Urinary bladder (tissue), 4 donors: ENCODE data around the gene PRM3. TPM values are rescaled to one million over a fixed set of nuclear protein-coding genes. Genes with fewer than 3 reads are reported as not detected.
A peak's percentile ranks its signal among the peaks of the same experiment; 100 is the strongest.

Experiments used
- DNase-seq: peaks from one replicate; pipeline ENCODE4 v3.0.0-alpha.2; 2015; ENCODE audit errors: extremely low spot score
- H3K27ac ChIP-seq: one replicate; pipeline ENCODE4 v1.5.1; 2013; ENCODE audit warnings: low read depth, mild to moderate bottlenecking, moderate library complexity
- H3K36me3 ChIP-seq: one replicate; pipeline ENCODE4 v1.6.1; 2013; ENCODE audit warnings: mild to moderate bottlenecking, moderate library complexity; ENCODE audit not compliant: insufficient read depth
- H3K4me1 ChIP-seq: one replicate; pipeline ENCODE4 v1.6.1; 2013; ENCODE audit warnings: mild to moderate bottlenecking, moderate library complexity; ENCODE audit not compliant: insufficient read depth
- H3K4me3 ChIP-seq: one replicate; pipeline ENCODE4 v1.5.1; 2013; ENCODE audit warnings: low read depth, low read length
- WGBS: extraction: QIAGEN DNeasy Blood & Tissue Kit; methylation state at CpG from one replicate; pipeline ENCODE4 v1.1.7; 2013; 5-methylcytosine and 5-hydroxymethylcytosine counted together
- polyA plus RNA-seq: library from polyadenylated mRNA; stranded (reverse); fragments of 200-250 nt; gene quantifications from one replicate; pipeline ENCODE4 v1.2.3, GENCODE V29; 2013
- total RNA-seq: library from RNA; depleted of rRNA; stranded (reverse); fragments of >200 nt; gene quantifications from one replicate; pipeline ENCODE4 v1.2.3, GENCODE V29; 2014
- donor health status: healthy with polysubstance abuse.
- donor health status: healthy.

PRM3 gene
- total and polyA plus RNA-seq, 2 donors = not detected

DNA sequence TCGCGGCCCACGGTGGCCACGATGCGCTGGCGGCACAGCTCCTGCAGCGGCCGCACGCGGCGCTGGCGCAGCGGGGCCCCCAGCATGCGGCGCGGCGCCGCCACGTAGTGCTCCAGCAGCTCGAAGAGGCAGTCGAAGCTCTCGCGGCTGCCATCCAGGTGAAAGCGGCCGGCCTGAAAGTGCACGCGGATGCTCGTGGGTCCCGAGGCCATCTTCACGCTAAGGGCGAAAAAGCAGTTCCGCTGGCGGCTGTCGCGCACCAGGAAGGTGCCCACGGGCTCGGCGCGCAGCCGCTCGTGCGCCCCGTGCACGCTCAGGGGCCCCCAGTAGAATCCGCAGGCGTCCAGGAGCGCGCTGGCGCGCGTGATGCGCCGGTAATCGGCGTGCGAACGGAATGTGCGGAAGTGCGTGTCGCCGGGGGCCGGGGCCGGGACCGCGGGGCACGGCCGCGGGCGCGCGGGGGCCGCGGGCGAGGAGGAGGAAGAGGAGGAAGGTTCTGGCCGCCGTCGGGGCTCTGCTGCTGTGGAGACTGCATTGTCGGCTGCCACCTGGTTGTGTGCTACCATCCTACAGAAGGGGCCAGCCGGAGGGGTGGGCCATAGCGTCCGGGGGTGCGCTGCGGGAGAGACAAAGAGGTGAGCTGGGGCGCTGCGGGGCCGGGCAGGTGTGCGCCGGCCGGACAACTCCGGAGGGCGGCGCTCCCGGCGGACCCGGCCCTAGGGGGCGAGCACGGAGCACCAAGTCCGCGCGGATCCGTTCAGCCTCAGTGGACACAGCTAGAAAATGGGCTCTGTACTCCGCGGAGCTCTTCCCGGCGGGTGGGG, 18.3 kb downstream of the PRM3 start:
- peak overlapping the region; percentile 54 for H3K27ac ChIP-seq
- no peaks in the 10 kb centered on the region for H3K4me1 ChIP-seq
- 1% methylated on average over 105 of the region's 105 CpGs for WGBS
- DNase-seq = no peak
- no peaks in the 10 kb centered on the region for H3K36me3 ChIP-seq
- peak overlapping the region; percentile 80 for H3K4me3 ChIP-seq

DNA sequence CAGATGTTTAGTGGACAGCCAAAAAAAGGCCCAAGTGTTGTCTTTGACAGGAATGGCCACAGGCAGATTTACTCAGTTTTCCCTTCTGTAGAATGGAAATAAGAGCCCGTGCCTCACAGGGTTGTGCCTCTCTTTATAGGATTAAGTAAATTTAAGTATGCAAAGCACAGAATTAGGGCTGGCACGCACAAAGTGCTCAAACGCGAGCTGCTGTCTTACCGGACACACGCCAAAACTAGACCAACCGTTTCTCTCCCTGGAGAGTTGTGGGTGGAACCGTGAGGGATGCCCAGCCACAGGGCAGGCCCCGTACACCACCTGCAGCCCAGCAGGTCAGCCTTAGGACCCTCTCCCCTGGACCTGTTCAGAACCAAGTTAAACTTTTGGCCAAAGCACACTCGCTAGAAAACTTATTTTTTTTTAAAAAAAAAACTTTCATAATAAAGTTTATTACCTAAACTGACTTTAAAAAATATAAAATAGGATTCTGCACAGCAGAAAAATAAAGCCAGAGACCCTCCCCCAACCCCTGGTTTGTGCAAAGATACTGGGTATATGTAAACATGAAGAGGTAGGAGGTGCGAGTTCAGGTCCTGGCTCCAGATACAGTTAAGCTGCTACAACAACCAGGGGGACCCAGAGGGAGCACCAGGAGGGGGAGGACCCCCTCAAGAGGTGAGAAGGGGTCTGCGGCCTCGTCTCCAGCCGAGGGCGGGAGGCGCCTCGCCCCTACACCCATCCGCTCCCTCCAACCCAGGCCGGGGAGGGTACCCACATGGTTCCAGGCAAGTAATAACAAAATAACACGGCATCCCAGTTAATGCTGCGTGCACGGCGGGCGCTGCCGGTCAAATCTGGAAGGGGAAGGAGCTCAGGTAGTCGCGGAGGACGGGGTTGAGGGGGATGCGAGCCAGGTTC, 19.2 kb downstream of the PRM3 start:
- 35% methylated on average over 29 of the region's 29 CpGs for WGBS
- Histone ChIP-seq H3K27ac (peak overlapping the region; percentile 54), H3K4me1 (no peaks in the 10 kb centered on the region), H3K4me3 (peak overlapping the region; percentile 80), H3K36me3 (no peaks in the 10 kb centered on the region)
- DNase-seq = no peak

DNA sequence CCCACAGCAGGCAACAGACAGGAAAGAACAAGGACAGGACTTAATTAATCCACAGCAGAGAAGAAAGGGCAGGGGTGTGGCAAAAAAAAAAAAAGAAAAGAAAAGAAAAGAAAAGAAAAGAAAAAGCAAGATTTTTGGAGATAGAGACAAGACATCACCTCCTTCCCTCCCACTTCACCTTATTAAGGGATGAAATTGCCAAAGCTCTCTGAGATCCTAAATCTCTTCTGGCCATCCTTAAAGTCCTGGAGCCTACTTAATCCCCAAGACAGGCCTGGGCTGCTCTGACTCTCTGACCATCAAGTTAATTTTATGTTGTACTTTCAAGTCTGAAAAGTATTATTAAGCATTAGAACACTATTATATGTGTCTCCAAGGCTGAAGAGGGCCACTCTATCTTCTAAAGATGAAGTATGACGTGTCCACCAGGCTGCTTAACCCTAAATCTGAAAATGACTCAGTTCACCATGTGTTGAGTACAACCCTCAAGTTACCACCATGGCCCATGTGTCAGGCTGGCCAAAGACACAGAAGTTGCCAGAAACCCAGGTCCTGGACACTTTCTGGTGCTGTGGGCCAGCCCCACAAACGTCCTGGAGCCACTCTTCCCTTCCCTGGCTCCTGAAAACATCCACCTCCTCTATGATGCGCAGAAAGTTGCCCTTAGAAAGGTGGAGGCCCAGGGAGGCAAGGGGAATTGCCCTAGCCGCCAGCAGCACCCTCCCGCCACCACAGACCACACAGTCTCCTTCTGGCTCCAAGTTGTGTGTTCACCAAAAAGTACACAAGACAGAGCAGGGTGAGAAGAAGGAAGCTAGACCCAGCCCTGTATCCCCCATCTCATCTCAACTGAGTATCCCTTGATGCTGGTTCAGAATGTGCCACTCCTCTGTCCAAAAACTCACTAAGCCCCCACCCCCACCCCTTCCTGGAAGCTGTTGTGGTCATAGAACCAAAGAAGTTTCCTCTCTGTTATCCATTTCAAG, 20.1 kb downstream of the PRM3 start:
- Histone ChIP-seq H3K36me3 (no peaks in the 10 kb centered on the region), H3K4me1 (no peaks in the 10 kb centered on the region), H3K27ac (no peak overlapping the region), H3K4me3 (peak overlapping the region; percentile 80)
- 71% methylated on average over 5 of the region's 5 CpGs for WGBS
- DNase-seq = no peak

DNA sequence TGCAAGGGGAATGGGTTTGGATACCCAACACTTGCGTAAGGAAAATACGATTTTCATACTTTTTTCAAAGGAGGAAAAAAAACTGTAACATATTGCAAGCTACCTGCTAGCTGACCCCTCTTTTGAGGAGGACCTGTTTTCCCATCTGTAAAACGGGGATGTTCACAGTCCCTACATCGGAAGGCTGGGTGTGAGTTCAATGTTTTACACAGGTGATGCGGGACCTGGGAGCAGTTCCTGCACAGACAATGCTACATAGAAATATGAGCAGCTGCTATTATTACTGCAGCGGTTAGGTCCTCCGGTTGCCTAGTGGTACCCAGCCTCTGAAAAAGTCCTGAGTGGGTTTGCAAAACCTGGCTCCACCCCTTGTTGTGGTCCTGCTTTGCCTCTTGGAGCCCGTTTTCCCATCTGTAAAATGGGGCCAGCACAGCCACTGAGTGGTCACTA, 20.9 kb downstream of the PRM3 start:
- 86% methylated on average over 8 of the region's 8 CpGs for WGBS
- Histone ChIP-seq H3K36me3 (no peaks in the 10 kb centered on the region), H3K4me3 (no peak overlapping the region), H3K4me1 (no peaks in the 10 kb centered on the region), H3K27ac (no peak overlapping the region)
- no peak for DNase-seq

DNA sequence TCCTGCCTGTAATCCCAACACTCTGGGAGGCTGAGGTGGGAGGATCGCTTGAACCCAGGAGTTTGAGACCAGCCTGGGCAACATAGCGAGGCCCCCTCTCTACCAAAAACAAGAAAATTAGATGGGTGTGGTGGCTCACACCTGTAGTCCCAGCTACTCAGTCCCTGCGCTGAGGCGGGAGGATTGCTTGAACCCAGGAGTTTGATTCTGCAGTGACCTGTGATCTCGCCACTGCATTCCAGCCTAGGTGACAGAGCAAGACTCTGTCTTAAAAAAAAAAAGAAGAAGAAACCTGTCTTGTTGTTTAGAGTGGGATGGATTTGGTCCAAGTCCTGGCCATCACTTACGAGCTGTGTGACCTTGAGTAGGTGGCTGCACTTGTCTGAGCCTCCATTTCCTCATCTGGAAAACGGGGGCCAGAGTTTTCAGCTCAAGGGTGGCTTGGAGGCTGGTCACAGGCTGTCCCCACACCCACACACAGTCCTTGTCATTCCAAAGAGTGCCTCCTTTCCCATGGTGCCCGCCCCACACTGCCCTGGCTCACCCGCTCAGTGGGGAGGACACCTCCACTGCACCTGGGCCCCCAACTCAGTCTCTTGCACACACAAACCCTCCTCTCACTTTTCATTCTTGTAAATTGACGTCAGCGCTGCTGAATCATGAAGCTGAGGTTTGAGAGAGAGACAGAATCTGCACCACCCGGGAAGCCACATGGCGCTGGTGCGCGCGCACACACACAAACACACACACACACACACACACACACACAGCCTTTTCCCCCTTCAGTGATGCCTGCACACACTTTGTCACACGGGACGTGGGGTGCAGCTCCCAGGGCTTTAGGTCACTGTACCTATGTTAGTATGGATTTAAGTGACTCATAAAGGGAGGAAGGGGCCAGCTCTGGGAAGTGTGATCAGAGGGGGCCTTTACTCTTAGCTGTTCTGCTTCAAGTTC, 21.6 kb downstream of the PRM3 start:
- WGBS = 76% methylated on average over 18 of the region's 18 CpGs
- Histone ChIP-seq H3K36me3 (no peaks in the 10 kb centered on the region), H3K27ac (no peak overlapping the region), H3K4me1 (no peaks in the 10 kb centered on the region), H3K4me3 (no peak overlapping the region)
- no peak for DNase-seq

DNA sequence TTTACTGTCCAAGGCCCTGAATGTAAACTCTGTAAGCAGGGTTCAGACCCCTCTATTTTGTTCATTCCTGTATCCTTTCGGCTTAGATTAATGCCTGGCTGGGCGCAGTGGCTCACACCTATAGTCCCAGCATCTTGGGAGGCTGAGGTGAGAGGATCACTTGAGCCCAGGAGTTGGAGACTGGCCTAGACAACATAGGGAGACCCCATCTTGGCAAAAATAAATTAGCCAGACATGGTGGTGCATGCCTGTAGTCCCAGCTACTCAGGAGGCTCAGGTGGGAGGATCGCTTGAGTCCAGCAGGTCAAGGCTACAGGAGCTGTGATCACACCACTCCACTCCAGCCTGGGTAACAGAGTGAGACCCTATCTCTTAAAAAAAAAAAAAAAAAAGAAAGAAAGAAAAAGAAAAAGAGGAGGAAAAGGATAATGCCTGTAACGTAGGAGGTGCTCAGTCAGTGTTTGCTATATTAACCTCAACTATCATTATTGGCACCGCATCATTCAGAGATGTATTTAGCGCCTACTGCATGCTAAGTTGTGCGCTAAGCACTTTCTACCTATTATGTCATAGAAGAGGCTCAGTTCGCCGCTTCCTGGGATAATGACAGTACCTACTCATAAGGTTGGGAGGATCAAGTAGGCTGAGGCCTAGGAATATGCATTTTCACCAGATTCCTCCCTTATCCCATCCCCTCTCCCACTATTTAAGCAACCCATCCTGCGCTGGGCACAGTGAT, 22.5 kb downstream of the PRM3 start:
- Histone ChIP-seq H3K4me3 (no peak overlapping the region), H3K36me3 (no peaks in the 10 kb centered on the region), H3K4me1 (no peaks in the 10 kb centered on the region), H3K27ac (no peak overlapping the region)
- WGBS = 94% methylated on average over 10 of the region's 10 CpGs
- DNase-seq = no peak

DNA sequence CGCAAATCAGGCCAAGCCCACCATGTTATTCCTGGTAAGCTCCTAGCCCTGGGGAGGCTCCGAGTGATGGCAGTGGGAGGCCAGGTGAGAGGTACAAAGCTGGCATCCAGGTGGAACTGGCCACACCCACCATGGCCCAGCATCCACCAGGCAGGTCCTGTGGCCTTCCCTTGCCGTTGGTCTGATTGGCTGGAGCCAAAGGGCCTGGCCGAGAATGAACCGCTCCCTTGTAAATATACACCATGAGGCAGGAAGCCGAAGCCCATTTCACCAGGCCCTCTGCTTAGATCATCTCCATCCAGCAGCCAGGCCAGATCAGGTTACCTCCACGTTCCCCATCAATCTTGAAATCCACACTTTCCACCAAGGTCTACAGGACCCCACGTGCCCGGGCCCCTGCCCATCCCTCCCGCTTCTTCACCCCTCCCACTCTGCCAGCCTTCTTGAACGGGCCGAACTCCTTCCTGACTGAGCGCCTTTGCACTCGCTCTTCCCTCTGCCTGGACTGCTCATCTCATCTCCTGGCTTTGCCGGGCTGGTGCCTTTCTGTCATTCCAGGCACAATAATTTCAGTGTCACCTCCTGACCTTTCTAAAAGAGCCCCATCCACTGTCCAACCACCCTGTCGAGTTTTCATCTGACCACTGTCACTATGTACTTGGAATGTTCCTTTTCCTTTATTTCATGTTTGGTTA, 23.2 kb downstream of the PRM3 start:
- no peak overlapping the region for H3K27ac ChIP-seq
- WGBS = 64% methylated on average over 16 of the region's 16 CpGs
- H3K4me1 ChIP-seq = no peaks in the 10 kb centered on the region
- H3K4me3 ChIP-seq = no peak overlapping the region
- no peaks in the 10 kb centered on the region for H3K36me3 ChIP-seq
- no peak for DNase-seq

DNA sequence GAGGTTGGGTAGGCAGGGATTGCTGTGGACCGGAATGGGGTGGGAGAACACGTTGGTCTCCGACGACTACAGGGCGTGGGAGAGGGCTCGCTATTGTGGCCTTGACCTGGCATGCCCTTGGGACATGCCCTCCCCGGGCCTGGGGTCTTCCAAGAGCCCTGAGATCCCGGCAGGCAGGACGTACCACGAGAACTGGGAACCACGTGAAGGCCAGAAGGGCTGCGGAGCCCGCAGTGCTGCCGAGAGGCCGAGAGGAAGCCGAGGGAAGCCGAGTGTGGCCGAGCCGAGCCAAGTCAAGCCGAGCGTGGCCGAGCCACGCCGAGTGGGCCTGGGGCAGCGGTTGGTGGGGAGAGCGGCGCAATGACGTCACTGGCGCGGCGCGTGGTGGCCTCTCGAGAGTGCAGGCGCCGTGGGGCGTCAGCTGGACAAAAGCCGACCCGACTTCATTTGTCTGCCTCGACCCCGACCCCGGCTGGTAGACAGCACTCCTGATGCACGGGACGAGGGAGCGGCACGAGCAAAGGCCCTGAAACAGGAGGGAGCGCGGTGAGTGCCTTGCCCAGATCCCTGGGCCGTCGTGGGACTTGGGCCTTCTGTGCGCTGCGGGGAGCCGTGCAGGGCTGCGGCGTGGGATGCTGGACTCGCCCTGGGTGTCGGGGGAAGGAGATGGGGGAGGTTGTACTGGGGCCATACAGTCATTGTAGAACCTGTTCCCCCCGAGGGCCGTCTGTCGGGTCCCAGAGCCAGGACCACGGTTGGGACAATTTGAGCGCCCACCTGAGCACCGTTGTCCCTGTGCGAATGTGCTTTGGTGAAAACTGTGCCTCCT, 24.0 kb downstream of the PRM3 start:
- Histone ChIP-seq H3K4me1 (no peaks in the 10 kb centered on the region), H3K4me3 (no peak overlapping the region), H3K27ac (no peak overlapping the region), H3K36me3 (no peaks in the 10 kb centered on the region)
- no peak for DNase-seq
- WGBS = 92% methylated on average over 63 of the region's 63 CpGs

DNA sequence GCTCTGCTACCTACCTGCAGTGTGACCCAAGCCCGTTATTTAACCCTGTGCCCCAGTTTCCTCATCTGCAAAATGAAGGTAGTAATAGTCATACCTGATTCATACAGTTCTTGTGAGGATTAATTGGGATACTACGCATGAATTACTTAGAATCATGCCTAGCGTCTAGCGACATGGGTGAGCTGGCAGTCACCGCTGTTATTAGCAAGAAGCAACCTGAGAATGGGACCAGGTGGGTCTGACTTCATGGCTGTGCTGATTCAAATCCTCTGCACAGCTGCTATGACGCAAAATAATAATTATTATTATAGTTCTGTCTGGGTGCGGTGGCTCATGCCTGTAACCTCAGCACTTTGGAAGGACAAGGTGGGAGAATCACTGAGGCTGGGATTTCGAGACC, 25.3 kb downstream of the PRM3 start:
- Histone ChIP-seq H3K27ac (no peak overlapping the region), H3K4me1 (no peaks in the 10 kb centered on the region), H3K36me3 (no peaks in the 10 kb centered on the region), H3K4me3 (no peak overlapping the region)
- WGBS = 96% methylated on average over 8 of the region's 8 CpGs
- no peak for DNase-seq

DNA sequence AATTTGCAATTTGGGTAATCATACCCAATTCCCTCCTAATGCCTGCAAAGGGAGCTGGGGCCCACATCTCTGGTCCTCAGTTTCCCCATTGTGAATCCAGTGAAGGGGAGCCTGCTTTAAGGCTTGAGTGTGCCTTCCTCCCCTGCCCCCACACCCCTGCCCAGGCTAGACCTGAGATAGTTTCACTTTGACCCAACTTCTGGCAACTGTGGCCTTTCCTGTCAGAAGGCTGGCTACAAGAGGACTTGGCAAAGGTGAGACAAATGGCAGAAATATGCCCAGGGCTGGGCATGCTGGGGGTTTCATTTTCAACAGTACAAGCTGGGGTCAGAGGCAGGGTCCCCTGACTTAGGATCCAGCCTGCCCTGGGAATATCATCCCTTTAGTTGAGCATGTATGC, 27.4 kb downstream of the PRM3 start:
- Histone ChIP-seq H3K36me3 (no peaks in the 10 kb centered on the region), H3K4me1 (no peaks in the 10 kb centered on the region), H3K4me3 (no peak overlapping the region), H3K27ac (no peak overlapping the region)
- DNase-seq = no peak

DNA sequence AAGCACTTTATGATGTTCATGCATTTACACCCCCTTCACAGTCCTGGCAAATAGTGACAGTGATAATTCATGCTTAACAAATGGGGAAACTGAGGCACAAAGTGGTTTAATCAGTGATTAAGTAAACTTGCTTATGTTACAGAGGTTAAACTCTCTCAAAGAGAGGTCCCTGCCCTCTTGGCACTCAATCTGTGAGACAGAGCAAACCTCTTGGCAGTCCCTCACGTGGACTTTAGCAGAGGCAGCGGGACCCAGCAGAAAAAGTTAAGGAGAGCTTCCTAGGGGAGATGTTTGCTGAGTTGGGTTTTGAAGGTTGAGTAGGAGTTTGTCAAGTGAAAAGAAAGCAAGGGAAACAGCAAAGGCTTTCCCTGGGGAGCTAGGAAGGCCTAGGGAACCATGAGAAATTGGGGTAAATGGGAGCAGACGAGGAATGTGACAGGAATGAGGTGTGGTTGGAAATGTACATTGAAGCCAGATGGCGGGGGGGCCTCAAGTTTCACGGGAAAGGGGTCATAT, 28.1 kb downstream of the PRM3 start:
- DNase-seq = no peak
- 83% methylated on average over 5 of the region's 5 CpGs for WGBS
- H3K4me3 ChIP-seq = no peak overlapping the region
- no peaks in the 10 kb centered on the region for H3K4me1 ChIP-seq
- no peaks in the 10 kb centered on the region for H3K36me3 ChIP-seq
- H3K27ac ChIP-seq = no peak overlapping the region
